Neural cell (in vitro differentiated cells): ENCODE results near the gene LBX2. TPM values are rescaled to one million over a fixed set of nuclear protein-coding genes. Genes with fewer than 3 reads are reported as not detected.

ENCODE experiments used
- H2AFZ ChIP-seq: fragments of 200-600, 300-800 bp; sonication (generic), shearing (Covaris generic); 2 replicates; pipeline ENCODE4 v1.6.0; 2014; ENCODE audit warnings: low read depth, mild to moderate bottlenecking, antibody characterized with exemption, low read length, moderate library complexity
- H3F3A ChIP-seq: fragments of 200-600 bp; shearing (Covaris generic); 2 replicates; pipeline ENCODE4 v1.6.1; 2016; ENCODE audit warnings: mild to moderate bottlenecking, moderate library complexity, mixed read lengths, antibody characterized with exemption, low read length; ENCODE audit not compliant: insufficient read depth, poor library complexity, severe bottlenecking
- H3K27ac ChIP-seq: fragments of 200-600, 300-800 bp; sonication (generic), shearing (Covaris generic); 2 replicates; pipeline ENCODE4 v1.5.1; 2014; ENCODE audit warnings: mild to moderate bottlenecking, low read length, moderate library complexity
- H3K27me3 ChIP-seq: fragments of 300-800, 200-600 bp; sonication (generic), shearing (Covaris generic); 2 replicates; pipeline ENCODE4 v1.6.0; 2014; ENCODE audit warnings: mild to moderate bottlenecking, low read depth, low read length, moderate library complexity; ENCODE audit not compliant: insufficient read depth
- H3K36me3 ChIP-seq: fragments of 300-800, 200-600 bp; sonication (generic), shearing (Covaris generic); 2 replicates; pipeline ENCODE4 v1.5.1; 2014; ENCODE audit warnings: mild to moderate bottlenecking, antibody characterized with exemption, low read length, moderate library complexity; ENCODE audit not compliant: insufficient read depth
- H3K4me2 ChIP-seq: fragments of 300-800, 200-600 bp; sonication (generic), shearing (Covaris generic); 2 replicates; pipeline ENCODE4 v1.6.0; 2014; ENCODE audit warnings: mild to moderate bottlenecking, low read length
- H3K4me3 ChIP-seq: fragments of 300-800, 200-600 bp; sonication (generic), shearing (Covaris generic); 2 replicates; pipeline ENCODE4 v1.5.1; 2014; ENCODE audit warnings: mild to moderate bottlenecking, low read length, moderate library complexity
- H3K79me2 ChIP-seq: fragments of 200-600 bp; shearing (Covaris generic); replicated peaks from 2 replicates; pipeline ENCODE4 v1.6.0; 2014; ENCODE audit warnings: mild to moderate bottlenecking, low read length, moderate library complexity; ENCODE audit not compliant: insufficient read depth
- H3K9ac ChIP-seq: fragments of 300-800, 200-600 bp; sonication (generic), shearing (Covaris generic); 2 replicates; pipeline ENCODE4 v1.6.1; 2016; ENCODE audit warnings: mild to moderate bottlenecking, low read length, mixed read lengths
- H3K9me2 ChIP-seq: fragments of 200-600 bp; shearing (Covaris generic); 2 replicates; pipeline ENCODE4 v1.6.1; 2016; ENCODE audit warnings: mild to moderate bottlenecking, low read length, mixed read lengths; ENCODE audit not compliant: insufficient read depth
- H3K9me3 ChIP-seq: fragments of 200-600, 300-800 bp; sonication (generic), shearing (Covaris generic); 2 replicates; pipeline ENCODE4 v1.6.1; 2016; ENCODE audit warnings: mild to moderate bottlenecking, mixed run types, low read length, moderate library complexity, mixed read lengths
- H4K20me1 ChIP-seq: fragments of 200-600 bp; shearing (Covaris generic); 2 replicates; pipeline ENCODE4 v1.6.1; 2016; ENCODE audit warnings: mild to moderate bottlenecking, mixed run types; ENCODE audit not compliant: insufficient read depth
- CTCF ChIP-seq: fragments of 450-650 bp; IDR thresholded peaks from 2 replicates; pipeline ENCODE4 v1.5.1; 2014; ENCODE audit warnings: antibody characterized with exemption, mild to moderate bottlenecking, moderate library complexity; ENCODE audit not compliant: poor library complexity, severe bottlenecking
- EP300 ChIP-seq: fragments of 450-650 bp; conservative IDR thresholded peaks from 2 replicates; pipeline ENCODE4 v1.6.1; 2014; ENCODE audit warnings: antibody characterized with exemption, mild to moderate bottlenecking, moderate library complexity; ENCODE audit not compliant: poor library complexity, severe bottlenecking
- EZH2 ChIP-seq: fragments of 200-600, 300-800 bp; shearing (Covaris generic), sonication (generic); IDR thresholded peaks from 2 replicates; pipeline ENCODE4 v1.6.1; 2014; ENCODE audit warnings: antibody characterized with exemption, low read length, borderline replicate concordance, mild to moderate bottlenecking; ENCODE audit not compliant: insufficient read depth, poor library complexity, severe bottlenecking
- MXI1 ChIP-seq: fragments of 450-650 bp; conservative IDR thresholded peaks from 2 replicates; pipeline ENCODE4 v1.6.1; 2014; ENCODE audit warnings: antibody characterized with exemption, mild to moderate bottlenecking; ENCODE audit not compliant: poor library complexity, severe bottlenecking
- POLR2AphosphoS5 ChIP-seq: IDR thresholded peaks from 2 replicates; pipeline ENCODE4 v1.6.1; 2012
- RAD21 ChIP-seq: fragments of 450-650 bp; conservative IDR thresholded peaks from 2 replicates; pipeline ENCODE4 v1.6.1; 2014; ENCODE audit warnings: antibody characterized with exemption, mild to moderate bottlenecking, moderate library complexity
- REST ChIP-seq: IDR thresholded peaks from 2 replicates; pipeline ENCODE4 v1.6.1; 2012; ENCODE audit warnings: borderline replicate concordance
- SMC3 ChIP-seq: fragments of 450-650 bp; conservative IDR thresholded peaks from 2 replicates; pipeline ENCODE4 v1.6.1; 2014; ENCODE audit warnings: antibody characterized with exemption, mild to moderate bottlenecking, moderate library complexity; ENCODE audit not compliant: poor library complexity
- TAF1 ChIP-seq: IDR thresholded peaks from 2 replicates; pipeline ENCODE4 v1.6.1; 2012; ENCODE audit warnings: low read depth
- polyA plus RNA-seq: library from polyadenylated mRNA; depleted of rRNA; stranded (reverse); fragments of >200 nt; gene quantifications from 2 replicates; pipeline ENCODE4 v1.2.3, GENCODE V29; 2014

The LBX2 gene
- polyA plus RNA-seq, 1 donor from 2014 or later = not detected

GRCh38 chr2:74505448-74506246 lies 6.2 kb upstream of the LBX2 start:
- peak overlapping the region; percentile 70 for H3K4me3 ChIP-seq
- peaks cover 3% of the 10 kb centered on the region for H3F3A ChIP-seq
- no peak overlapping the region for H2AFZ ChIP-seq
- no peaks in the 10 kb centered on the region for H3K9me3 ChIP-seq
- no peaks in the 10 kb centered on the region for H3K9me2 ChIP-seq
- H3K9ac ChIP-seq = no peak overlapping the region
- no peak overlapping the region for H3K27ac ChIP-seq
- H4K20me1 ChIP-seq = no peaks in the 10 kb centered on the region
- peaks cover 76% of the 10 kb centered on the region for H3K27me3 ChIP-seq
- no peak for TF ChIP-seq REST
- TF ChIP-seq EZH2 = no peak
- TF ChIP-seq POLR2AphosphoS5 = no peak
- TF ChIP-seq CTCF = no peak
- TF ChIP-seq SMC3 = no peak
- no peak for TF ChIP-seq EP300
- no peak for TF ChIP-seq TAF1
- no peak for TF ChIP-seq RAD21
- TF ChIP-seq MXI1 = no peak
- peaks cover 6% of the 10 kb centered on the region for H3K79me2 ChIP-seq
- peaks cover 7% of the 10 kb centered on the region for H3K36me3 ChIP-seq
- no peak overlapping the region for H3K4me2 ChIP-seq

GRCh38 chr2:74504591-74504990 lies 5.2 kb upstream of the LBX2 start:
- Histone ChIP-seq H3K9ac (no peak overlapping the region), H3K4me3 (no peak overlapping the region), H3K4me2 (no peak overlapping the region), H2AFZ (no peak overlapping the region), H3K36me3 (peaks cover 7% of the 10 kb centered on the region), H3F3A (peaks cover 3% of the 10 kb centered on the region), H3K9me2 (no peaks in the 10 kb centered on the region), H3K79me2 (peaks cover 6% of the 10 kb centered on the region), H3K27me3 (peaks cover 76% of the 10 kb centered on the region), H3K9me3 (no peaks in the 10 kb centered on the region), H3K27ac (no peak overlapping the region), H4K20me1 (no peaks in the 10 kb centered on the region)
- TF ChIP-seq RAD21 (no peak), TAF1 (no peak), POLR2AphosphoS5 (no peak), EP300 (no peak), REST (no peak), CTCF (no peak), EZH2 (no peak), MXI1 (no peak), SMC3 (no peak)
